GF-D8 (cell line): ENCODE data around the gene PLCH2.

ENCODE experiments used
- DNase-seq: peaks from one replicate; lab custom pipeline; 2025; lab: John Stamatoyannopoulos, UW

The PLCH2 gene

DNA sequence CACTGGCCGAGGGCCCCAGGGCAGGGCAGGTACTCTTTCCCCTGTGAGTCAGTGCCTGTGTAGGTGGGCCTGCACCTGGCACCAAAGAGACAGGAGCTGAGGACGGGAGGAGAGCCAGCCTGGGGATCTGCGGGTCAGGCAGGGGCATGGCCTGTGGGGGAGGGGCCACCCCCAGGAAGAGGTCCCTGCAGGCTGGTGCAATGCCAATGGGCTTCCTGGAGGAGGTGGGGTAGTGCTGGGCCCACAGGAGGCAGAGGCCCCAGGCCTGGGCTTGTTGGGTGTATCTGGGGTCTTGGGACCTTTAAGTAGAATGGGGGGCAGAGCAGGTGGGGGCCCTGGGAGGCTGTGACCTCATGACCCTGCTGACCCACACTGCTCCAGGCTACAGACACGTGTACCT, 23.2 kb downstream of the PLCH2 start:
- DNase-seq, result no peak

DNA sequence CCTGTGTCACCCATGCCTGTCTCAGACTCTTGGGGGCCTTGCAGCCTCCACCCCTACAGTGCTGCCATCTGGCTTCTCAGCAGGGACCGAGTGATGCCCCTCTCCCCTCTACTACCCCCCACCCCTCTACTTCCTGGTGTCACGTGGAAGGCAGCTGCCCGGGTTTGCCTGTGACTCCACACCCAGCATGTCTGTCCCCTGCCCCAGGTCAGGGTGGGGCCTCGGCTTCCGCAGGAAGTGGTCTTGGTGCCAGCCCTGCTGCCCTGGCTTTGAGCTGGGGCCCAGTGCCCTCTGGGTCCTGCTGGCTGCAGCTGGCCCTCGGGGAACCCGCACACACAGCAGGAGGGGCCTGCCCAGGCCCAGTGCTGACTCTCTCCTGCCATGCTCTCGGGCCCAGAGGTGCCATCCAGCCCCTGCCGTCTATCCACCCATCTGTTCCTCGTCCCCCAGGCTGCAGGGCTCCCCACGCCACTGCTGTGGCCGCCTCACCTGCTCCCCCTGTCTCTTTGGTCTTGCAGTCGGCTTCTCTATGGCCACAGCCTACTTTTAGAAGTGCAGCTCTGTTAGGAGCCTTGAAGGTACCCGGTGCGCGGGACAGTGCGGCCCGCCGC, 24.0 kb downstream of the PLCH2 start:
- no peak for DNase-seq

DNA sequence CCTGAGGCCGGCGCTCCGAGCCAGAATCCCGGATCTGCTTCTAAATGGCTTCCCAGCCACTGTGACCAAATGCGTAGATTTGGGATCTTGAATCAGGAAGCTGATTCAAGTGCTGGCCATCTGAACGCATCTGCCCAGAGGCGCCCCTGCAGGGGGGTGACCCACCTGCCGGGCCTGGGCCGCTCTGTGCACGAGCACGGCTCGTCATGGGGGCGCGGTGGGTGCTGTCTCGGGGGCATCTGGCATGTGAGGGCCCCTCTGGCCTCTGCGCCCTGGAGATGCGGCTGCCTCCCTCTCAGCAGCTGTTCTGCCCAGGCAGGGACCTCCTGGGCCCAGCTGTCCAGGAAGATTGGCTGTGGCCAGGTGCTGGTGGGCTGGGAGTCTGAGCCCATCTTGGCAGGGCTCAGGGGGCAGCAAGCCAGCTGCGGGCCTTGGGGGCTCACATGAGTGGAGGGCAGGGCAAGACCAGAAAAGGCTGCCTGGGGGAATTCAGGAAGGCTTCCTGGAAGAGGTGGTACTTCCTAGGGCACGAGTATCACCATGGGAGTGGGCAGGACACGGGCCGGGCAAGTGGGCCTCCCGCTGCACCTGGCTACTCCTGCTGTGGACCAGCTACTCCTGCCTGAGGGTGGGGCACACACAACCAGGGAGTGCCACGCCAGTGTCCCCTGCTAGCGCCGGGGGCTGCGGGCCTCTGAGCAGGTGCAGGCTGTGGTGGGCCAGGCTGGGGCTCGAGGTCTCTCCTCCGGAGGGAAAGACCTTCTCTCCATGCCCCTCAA, 25.1 kb downstream of the PLCH2 start:
- DNase-seq, result no peak

DNA sequence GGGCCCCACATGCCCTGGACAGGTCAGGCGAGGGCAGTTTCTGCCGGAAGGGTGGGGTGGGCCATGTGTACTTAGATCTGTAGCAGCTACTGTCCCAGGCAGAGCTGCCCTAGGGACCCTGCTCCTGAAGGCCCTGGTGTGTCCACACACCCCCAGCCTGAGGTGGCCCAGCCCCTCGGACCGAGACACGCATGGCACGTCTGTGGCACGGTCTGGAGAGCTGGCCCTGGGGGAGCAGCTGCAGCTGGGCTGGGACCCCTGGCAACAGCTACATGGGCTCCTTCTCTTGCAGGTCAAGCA, 25.7 kb downstream of the PLCH2 start:
- no peak for DNase-seq

DNA sequence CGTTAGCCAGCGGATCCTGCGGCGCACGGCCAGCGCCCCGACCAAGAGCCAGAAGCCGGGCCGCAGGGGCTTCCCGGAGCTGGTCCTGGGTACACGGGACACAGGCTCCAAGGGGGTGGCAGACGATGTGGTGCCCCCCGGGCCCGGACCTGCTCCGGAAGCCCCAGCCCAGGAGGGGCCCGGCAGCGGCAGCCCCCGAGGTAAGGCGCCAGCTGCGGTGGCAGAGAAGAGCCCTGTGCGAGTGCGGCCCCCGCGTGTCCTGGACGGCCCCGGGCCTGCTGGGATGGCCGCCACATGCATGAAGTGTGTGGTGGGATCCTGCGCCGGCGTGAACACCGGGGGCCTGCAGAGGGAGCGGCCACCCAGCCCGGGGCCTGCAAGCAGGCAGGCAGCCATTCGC, 26.1 kb downstream of the PLCH2 start:
- no peak for DNase-seq

DNA sequence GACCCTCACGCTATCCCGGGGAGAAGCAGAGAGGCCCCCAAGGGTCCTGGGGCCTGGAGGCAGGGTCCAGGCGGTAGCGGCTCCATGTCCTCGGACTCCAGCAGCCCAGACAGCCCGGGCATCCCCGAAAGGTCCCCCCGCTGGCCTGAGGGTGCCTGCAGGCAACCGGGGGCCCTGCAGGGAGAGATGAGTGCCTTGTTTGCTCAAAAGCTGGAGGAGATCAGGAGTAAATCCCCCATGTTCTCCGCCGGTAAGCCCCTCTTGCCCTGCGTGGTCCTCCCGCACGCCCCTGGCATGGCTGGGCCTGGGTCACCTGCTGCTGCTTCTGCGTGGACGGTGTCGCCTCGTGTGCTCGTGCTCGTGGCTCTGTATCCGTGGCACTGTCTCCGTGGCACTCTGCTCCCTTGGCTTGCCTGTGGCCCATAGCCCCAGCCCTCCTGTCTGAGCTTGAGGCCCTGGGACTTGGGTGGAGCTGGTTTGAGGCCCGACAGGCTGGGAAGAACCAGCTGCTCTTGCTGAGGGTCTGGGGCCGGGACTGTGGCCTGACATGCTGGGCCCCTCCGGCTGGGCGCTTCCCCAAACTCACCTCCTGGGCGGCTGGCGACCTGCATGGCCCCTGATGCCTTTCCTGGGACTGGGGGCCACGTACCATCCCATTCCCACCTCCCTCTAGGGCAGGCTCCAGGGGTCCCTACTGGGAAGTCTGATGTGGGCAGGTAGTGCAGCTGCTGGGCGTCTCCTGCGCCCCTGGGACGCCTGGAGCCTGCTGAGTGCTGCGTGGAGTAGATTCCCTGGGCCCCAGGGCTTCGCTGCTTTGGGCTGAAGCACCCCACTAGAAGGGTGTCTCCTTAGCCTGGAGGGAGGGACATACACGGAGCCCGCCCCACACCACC, 26.8 kb downstream of the PLCH2 start:
- DNase-seq, result no peak

DNA sequence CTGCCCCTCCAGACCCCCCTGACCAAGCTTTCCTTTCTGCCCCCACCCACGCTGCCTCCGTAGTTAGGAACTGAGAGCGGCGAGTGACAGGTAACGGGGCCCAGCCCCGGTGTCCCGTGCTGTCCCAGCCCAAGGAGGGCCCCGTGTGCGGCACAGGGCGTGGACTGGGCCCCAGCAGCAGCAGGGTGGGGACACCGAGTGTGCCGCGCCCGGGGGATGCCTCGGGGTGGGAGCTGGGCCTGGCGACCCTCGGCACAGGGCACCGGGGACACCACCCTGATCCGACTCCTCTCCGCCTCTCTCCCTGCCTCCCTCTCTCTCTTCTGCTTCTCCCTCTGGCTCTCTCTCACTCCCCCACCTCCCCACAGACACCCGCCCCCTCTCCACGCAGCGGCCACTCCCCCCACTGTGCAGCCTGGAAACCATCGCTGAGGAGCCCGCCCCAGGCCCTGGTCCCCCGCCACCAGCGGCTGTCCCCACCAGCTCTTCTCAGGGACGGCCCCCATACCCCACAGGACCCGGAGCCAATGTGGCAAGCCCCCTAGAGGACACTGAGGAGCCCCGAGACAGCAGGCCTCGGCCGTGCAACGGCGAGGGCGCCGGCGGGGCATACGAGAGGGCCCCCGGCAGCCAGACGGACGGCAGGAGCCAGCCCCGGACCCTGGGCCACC, 27.6 kb downstream of the PLCH2 start:
- DNase-seq, result no peak

DNA sequence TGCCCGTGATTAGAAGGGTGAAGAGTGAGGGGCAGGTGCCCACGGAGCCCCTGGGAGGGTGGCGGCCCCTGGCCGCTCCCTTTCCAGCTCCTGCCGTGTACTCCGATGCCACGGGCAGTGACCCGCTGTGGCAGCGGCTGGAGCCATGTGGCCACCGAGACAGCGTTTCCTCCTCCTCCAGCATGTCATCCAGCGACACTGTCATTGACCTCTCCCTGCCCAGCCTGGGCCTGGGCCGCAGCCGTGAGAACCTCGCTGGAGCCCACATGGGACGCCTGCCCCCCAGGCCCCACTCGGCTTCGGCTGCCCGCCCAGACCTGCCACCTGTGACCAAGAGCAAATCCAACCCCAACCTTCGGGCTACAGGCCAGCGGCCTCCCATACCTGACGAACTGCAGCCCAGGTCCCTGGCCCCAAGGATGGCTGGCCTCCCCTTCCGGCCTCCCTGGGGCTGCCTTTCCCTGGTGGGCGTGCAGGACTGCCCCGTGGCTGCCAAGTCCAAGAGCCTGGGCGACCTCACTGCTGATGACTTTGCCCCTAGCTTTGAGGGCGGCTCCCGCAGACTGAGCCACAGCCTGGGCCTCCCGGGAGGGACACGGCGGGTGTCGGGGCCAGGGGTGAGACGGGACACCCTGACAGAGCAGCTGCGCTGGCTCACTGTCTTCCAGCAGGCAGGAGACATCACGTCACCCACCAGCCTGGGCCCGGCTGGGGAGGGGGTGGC, 28.3 kb downstream of the PLCH2 start:
- no peak for DNase-seq

DNA sequence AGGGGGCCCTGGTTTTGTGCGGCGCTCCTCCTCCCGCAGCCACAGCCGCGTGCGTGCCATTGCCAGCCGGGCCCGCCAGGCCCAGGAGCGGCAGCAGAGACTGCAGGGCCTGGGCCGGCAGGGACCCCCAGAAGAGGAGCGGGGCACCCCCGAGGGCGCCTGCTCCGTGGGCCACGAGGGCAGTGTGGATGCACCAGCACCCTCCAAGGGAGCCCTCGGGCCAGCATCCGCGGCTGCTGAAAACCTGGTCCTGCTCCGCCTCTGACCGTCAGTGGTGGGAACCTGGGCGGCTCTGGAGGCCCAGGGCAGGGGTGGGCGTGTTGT, 28.8 kb downstream of the PLCH2 start:
- no peak for DNase-seq

DNA sequence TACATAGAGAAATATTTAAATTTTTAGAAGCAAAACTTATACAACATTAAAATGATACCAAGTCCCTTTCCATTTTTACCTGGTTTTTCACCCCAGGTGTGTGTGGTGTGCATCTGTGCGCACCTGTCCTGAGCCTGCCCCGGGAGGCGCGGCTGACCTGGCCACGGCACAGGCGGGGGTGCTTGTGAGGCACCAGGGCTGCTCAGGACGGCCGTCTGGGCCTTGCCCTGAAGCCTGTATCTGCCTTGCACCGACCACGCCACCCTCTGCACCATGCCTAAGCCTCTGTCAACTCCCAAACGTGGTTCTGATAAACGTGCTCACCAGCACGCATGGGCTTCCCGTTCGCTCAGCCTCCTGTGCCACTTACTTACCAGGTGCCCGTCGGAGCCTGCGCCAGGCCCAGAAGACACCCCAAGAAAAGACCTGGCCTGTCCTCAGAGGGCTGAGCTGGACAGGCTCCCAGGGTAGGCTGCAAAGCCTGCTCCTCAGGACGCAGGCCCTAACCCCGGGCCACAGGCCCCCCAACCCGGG, 29.4 kb downstream of the PLCH2 start:
- DNase-seq, result no peak

DNA sequence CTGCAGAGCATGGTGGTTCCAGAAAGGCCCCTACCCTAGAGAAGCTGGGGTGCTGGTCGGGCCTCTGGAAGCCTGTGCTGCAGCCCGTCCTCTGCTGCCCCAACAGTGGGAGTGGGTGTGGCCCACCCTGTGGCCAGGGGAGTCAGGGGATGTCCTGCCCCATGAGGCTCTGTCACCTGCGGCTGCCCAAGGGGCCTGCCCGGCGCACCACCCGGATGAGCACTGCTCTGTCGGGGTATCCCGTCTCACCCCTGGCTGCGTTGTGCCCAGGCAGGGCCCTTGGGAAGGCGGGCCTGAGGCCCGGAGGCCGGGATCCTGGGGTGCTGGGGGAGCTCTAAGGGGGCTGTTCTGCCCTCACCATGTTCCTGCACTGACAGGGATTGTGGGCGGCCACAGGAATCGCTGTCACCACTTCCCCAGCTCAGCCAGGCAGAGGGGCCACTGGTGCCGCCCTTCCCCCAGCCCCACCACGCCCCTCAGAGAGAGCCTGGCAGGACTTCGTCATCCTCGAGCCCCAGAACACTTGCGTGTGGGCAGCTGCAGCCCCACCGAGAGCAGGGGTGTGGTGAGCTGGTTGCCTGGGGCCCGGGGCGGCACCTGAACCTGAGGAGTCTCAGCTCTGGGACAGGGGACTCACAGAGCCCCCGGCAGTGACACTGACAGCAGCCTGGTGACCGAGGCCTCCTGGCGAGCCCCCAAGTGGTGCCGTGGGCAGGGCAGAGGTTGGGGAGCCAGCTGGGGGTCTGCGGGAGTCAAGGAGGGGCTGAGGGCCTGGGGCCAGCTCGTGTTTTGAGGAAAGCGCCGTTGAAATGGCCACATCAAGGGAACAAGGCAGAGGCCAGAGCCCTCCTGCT, 30.1 kb downstream of the PLCH2 start:
- no peak for DNase-seq

DNA sequence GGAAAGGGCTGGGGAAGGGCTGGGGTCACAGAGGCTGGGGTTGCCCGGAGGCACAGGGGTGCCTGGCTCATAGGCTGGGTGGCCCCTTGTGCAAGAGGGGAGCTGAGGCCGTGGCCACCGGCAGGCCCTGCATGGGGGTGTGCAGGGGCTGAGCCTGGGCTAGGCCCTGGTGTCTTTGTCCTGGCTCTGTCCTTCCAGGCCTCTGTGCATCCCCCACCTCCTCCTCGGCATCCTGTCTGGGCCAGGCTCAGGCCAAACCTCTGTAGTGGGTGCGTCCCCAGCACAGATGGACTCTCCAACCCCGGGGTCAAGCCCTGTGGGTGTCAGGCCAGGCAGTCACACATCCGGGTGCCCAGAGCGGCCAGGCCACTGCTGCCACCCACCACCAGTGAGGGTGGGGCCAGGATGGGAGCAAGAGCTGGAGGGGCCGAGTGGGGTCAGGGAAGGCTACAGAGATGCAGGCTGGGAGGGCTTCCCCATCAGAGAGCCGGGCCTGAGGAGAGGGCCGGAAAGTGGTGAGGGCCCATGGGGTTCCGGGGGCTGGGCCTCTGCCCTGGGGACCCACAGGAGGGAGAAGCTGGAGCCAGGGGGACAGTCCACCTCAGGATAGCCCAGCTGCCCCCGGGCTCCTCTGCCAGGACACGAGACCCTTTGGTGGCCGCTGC, 30.9 kb downstream of the PLCH2 start:
- DNase-seq, result no peak

DNA sequence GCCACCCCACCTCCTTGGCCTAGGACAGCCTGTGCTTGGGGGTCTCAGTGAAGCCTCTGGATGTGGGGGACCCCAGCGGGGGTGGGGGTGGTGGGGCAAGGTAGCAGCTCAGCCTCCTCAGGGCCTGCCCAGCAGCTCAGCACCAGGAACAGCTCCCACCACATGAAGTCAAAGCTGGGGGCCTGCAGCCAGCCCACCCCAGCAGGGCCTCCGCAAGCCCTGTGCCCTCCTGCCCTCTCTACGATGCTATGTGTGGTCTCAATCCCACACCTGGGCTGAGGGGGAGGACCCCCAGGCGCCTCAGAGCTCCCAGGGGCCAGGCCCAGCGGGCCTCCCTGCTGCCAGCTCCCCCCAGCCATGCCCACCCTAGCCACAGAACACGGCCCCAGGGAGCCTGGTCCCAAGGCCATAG, 31.7 kb downstream of the PLCH2 start:
- no peak for DNase-seq

DNA sequence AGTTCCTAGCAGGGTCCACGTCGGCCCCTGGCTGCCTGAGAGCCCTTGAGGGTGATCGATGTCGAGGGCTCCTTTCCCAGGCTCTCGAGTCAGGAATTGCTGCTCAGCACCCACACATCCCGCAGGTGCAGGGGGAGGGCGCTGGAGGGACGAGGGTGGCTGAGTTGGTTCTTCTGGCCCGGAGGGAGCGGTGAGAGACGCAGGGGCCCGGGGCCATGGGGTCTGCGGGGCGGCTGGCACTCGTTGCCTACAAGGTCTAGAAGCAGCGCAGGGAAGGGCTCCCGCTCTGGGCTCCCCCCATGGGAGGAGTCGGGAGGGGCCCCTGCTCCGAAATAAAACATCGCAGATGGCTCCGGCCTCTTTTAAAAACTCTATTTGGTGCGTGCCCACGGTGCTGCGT, 32.1 kb downstream of the PLCH2 start:
- DNase-seq, result no peak

DNA sequence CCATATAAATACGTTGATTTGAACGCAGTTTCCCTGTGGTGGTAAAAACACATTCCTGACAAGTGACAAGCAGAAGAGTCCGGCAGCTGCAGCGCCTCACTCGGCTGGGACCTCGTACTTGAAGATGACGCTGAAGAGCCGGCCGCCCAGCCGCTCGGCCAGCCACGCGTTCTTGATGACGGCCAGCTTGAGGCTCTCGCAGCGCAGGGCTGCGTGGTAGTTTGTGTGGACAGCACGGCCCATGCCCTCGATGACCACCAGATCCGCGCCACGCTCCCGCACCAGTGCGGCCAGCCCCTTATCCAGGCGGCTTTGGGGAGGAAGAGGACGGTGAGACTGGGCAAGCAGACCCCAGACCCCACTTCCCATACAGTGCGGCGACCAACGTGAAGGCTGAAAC, 32.7 kb downstream of the PLCH2 start:
- DNase-seq, result no peak

DNA sequence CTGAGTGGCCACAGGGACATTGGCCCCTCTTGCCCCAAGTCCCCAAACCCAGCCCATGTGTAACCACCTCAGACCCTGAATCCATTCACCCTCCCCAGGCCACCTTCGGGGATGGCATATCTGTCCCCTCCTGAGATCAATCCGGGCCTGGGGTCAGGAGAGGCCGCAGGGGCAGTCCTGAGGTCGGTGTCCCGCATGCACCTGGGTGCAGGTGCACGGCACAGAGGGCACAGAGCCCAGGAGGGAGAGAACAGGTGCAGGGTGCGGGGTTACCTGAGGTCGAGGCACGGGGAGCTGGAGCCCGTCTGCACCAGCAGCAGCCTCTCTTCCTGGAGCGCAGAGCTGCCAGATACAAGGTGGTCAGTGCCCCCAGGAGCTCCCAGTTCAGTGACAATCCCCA, 33.5 kb downstream of the PLCH2 start:
- no peak for DNase-seq

DNA sequence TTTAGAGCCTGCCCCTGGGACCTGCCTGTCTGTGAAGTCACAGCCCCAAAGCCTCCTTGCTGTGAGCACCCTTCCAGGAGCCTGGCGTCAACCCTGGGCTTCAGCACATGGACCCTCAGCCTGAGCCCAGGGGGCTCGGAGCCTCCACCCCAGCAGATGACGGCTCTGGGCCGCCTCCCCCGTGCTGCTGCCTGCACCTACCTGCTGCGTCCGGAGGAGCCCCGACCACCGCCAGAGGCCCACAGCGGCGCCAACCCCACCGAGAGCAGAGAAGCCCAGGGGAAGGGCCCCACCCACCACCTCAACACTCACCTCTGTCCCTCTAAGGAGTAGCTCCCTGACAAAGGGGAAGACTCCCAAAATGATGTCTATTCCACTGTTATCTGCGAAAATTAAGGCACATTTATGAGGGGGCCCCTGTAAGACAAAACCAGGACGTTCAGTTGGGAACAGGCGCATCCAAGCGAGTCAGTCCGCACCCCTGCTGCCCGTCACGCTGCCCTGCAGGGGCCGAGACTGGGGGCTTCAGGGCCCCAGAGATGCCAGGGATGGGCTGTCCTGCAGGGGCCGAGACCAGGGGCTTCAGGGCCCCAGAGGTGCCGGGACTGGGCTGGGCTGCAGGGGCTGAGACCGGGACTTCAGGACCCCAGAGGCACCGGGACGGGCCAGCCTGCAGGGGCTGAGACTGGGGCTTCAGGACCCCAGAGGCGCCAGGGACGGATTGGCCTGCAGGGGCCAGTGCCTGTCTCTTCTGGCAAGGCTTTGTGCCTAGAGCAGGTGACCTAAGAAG, 34.5 kb downstream of the PLCH2 start:
- no peak for DNase-seq

DNA sequence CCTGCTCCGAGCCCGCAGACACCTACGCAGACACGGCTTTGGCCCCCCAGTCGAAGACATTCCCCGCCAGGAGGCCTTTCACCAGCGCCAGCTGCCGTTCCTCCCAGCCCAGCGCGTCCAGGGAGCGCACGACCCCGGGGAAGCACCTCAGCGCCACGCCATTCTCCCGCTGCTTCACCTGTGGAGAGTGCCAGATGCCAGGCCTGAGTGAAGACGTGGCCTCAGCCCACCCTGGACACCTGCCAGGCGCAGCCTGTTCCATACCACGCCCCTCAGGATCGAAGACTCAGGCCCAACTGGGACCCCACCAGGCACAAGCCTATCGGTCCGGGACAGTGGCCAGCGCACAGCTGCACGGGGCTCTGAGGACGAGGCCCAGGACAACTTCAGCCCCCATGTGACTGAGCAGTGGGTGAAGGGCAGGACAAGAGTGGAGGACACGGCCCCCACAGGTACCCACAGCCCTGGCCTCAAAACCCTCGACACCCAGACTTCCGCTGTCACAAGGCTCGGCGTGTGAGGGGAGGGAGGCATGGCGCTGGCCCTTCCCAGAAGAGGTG, 36.9 kb downstream of the PLCH2 start:
- no peak for DNase-seq
